ENCODE measurements around the gene PCBP2.
A peak's percentile ranks its signal among the peaks of the same experiment; 100 is the strongest.
"Not testable (repeated sequence)": the region's sequence is repeated elsewhere in the genome, so short reads cannot be mapped to it uniquely, and the experiment has no call there.

GRCh38 chr12:53415752-53416389 lies 36.0 kb upstream of the PCBP2 start:
- TF ChIP-seq CTCF, POLR2A (IDR thresholded peaks at IDR 0.05): not testable (repeated sequence)
- peak; percentile 26 for TF ChIP-seq POLR2AphosphoS5 (IDR thresholded peaks at IDR 0.05)

All from prostate gland (tissue), 2 donors.